Measurements from ENCODE around the gene ARSI.

Gene ARSI

GRCh38 chr5:150307617-150308426 is 5.1 kb upstream of the ARSI start:
- DNase-seq (ENCODE audit: low read depth), result no peak

GRCh38 chr5:150306775-150307174 is 4.1 kb upstream of the ARSI start:
- no peak for DNase-seq (ENCODE audit: low read depth)

- DNase-seq (ENCODE audit: low read depth), result no peak
Observed at GRCh38 chr5:150305557-150305956, 2.9 kb upstream of the ARSI start.

GRCh38 chr5:150305095-150305494 is 2.4 kb upstream of the ARSI start:
- DNase-seq (ENCODE audit: low read depth), result no peak

GRCh38 chr5:150304481-150305081 is 1.9 kb upstream of the ARSI start:
- DNase-seq (ENCODE audit: low read depth), result no peak

- DNase-seq (ENCODE audit: low read depth), result no peak
Observed at GRCh38 chr5:150303660-150304386, 1.1 kb upstream of the ARSI start.

- no peak for DNase-seq (ENCODE audit: low read depth)
Observed at GRCh38 chr5:150303070-150303615, 438 bp upstream of the ARSI start.

GRCh38 chr5:150301901-150302300 is 804 bp downstream of the ARSI start:
- no peak for DNase-seq (ENCODE audit: low read depth)

GRCh38 chr5:150301170-150301505 is 1.6 kb downstream of the ARSI start:
- no peak for DNase-seq (ENCODE audit: low read depth)

- DNase-seq (ENCODE audit: low read depth), result no peak
Observed at GRCh38 chr5:150300496-150301169, 2.1 kb downstream of the ARSI start.

- no peak for DNase-seq (ENCODE audit: low read depth)
Observed at GRCh38 chr5:150299571-150300327, 3.0 kb downstream of the ARSI start.

- no peak for DNase-seq (ENCODE audit: low read depth)
Observed at GRCh38 chr5:150298701-150299451, 3.8 kb downstream of the ARSI start.

GRCh38 chr5:150297934-150298595 is 4.6 kb downstream of the ARSI start:
- DNase-seq (ENCODE audit: low read depth), result no peak

GRCh38 chr5:150297236-150297890 is 5.3 kb downstream of the ARSI start:
- DNase-seq (ENCODE audit: low read depth), result no peak

GRCh38 chr5:150296496-150296895 is 6.2 kb downstream of the ARSI start:
- no peak for DNase-seq (ENCODE audit: low read depth)

- DNase-seq (ENCODE audit: low read depth), result no peak
Observed at GRCh38 chr5:150295741-150296486, 6.8 kb downstream of the ARSI start.

GRCh38 chr5:150295172-150295634 is 7.5 kb downstream of the ARSI start:
- DNase-seq (ENCODE audit: low read depth), result no peak

- no peak for DNase-seq (ENCODE audit: low read depth)
Observed at GRCh38 chr5:150294551-150295071, 8.1 kb downstream of the ARSI start.
